Measurements from ENCODE around the gene CT55.
"Not testable (repeated sequence)": the region's sequence is repeated elsewhere in the genome, so short reads cannot be mapped to it uniquely, and the experiment has no call there.

CT55 gene

GRCh38 chrX:135169534-135169933 is 1.7 kb downstream of the CT55 start:
- H3K4me3 ChIP-seq (ENCODE audit: low read depth in 1 of 5, low read length in 5 of 5); H3K4me1 ChIP-seq (ENCODE audit: control insufficient read depth in 5 of 5, insufficient read depth in 5 of 5, low read length in 5 of 5); H3K27ac ChIP-seq (ENCODE audit: low read depth, low read length); H3K9ac ChIP-seq (ENCODE audit: low read length in 5 of 5); H3K9me3 ChIP-seq (ENCODE audit: control insufficient read depth in 5 of 5, low read length in 5 of 5); H3K27me3 ChIP-seq (ENCODE audit: control insufficient read depth in 5 of 5, insufficient read depth in 4 of 5, low read length in 5 of 5); H3K36me3 ChIP-seq (ENCODE audit: control insufficient read depth in 5 of 5, insufficient read depth in 5 of 5, low read length in 5 of 5): not testable (repeated sequence)

GRCh38 chrX:135168486-135168885 is 2.7 kb downstream of the CT55 start:
- H3K27ac ChIP-seq (ENCODE audit: low read depth, low read length), result no peak overlapping the region
- H3K4me3 ChIP-seq (ENCODE audit: low read depth in 1 of 5, low read length in 5 of 5), result no peak overlapping the region
- no peaks in the 10 kb centered on the region for H3K36me3 ChIP-seq (ENCODE audit: control insufficient read depth in 5 of 5, insufficient read depth in 5 of 5, low read length in 5 of 5)
- peaks cover 0 to 8% (median 0%) of the 10 kb centered on the region in 5 donors for H3K27me3 ChIP-seq (ENCODE audit: control insufficient read depth in 5 of 5, insufficient read depth in 4 of 5, low read length in 5 of 5)
- H3K4me1 ChIP-seq (ENCODE audit: control insufficient read depth in 5 of 5, insufficient read depth in 5 of 5, low read length in 5 of 5), result no peaks in the 10 kb centered on the region
- H3K9me3 ChIP-seq (ENCODE audit: control insufficient read depth in 5 of 5, low read length in 5 of 5), result peaks cover 0 to 6% (median 0%) of the 10 kb centered on the region in 5 donors
- H3K9ac ChIP-seq (ENCODE audit: low read length in 5 of 5), result no peak overlapping the region

- not testable (repeated sequence) for H3K36me3 ChIP-seq (ENCODE audit: control insufficient read depth in 5 of 5, insufficient read depth in 5 of 5, low read length in 5 of 5); H3K27ac ChIP-seq (ENCODE audit: low read depth, low read length); H3K27me3 ChIP-seq (ENCODE audit: control insufficient read depth in 5 of 5, insufficient read depth in 4 of 5, low read length in 5 of 5)
Measured at GRCh38 chrX:135154688-135155087, 16.5 kb downstream of the CT55 start.

GRCh38 chrX:135126145-135126544 is 45.1 kb downstream of the CT55 start:
- not testable (repeated sequence) for H3K4me1 ChIP-seq (ENCODE audit: control insufficient read depth in 5 of 5, insufficient read depth in 5 of 5, low read length in 5 of 5); H3K36me3 ChIP-seq (ENCODE audit: control insufficient read depth in 5 of 5, insufficient read depth in 5 of 5, low read length in 5 of 5); H3K9ac ChIP-seq (ENCODE audit: low read length in 5 of 5); H3K27ac ChIP-seq (ENCODE audit: low read depth, low read length); H3K9me3 ChIP-seq (ENCODE audit: control insufficient read depth in 5 of 5, low read length in 5 of 5); H3K27me3 ChIP-seq (ENCODE audit: control insufficient read depth in 5 of 5, insufficient read depth in 4 of 5, low read length in 5 of 5); H3K4me3 ChIP-seq (ENCODE audit: low read depth in 1 of 5, low read length in 5 of 5)

More at GRCh38 chrX:135154688-135155087, 16.5 kb downstream of the CT55 start:
- H3K9me3 ChIP-seq (ENCODE audit: control insufficient read depth in 5 of 5, low read length in 5 of 5); H3K4me3 ChIP-seq (ENCODE audit: low read depth in 1 of 5, low read length in 5 of 5); H3K4me1 ChIP-seq (ENCODE audit: control insufficient read depth in 5 of 5, insufficient read depth in 5 of 5, low read length in 5 of 5); H3K9ac ChIP-seq (ENCODE audit: low read length in 5 of 5): not testable (repeated sequence)

- not testable (repeated sequence) for H3K4me1 ChIP-seq (ENCODE audit: control insufficient read depth in 5 of 5, insufficient read depth in 5 of 5, low read length in 5 of 5); H3K27ac ChIP-seq (ENCODE audit: low read depth, low read length); H3K4me3 ChIP-seq (ENCODE audit: low read depth in 1 of 5, low read length in 5 of 5); H3K9ac ChIP-seq (ENCODE audit: low read length in 5 of 5); H3K27me3 ChIP-seq (ENCODE audit: control insufficient read depth in 5 of 5, insufficient read depth in 4 of 5, low read length in 5 of 5); H3K36me3 ChIP-seq (ENCODE audit: control insufficient read depth in 5 of 5, insufficient read depth in 5 of 5, low read length in 5 of 5); H3K9me3 ChIP-seq (ENCODE audit: control insufficient read depth in 5 of 5, low read length in 5 of 5)
Measured at GRCh38 chrX:135120056-135120576, 51.1 kb downstream of the CT55 start, which contains the start of gene ETDB. Gene ETDB (minus strand): TSS chrX:135120526. CDS start chrX:135119261, 1,265 bp downstream.

GRCh38 chrX:135116064-135116463 is 55.1 kb downstream of the CT55 start:
- H3K27ac ChIP-seq (ENCODE audit: low read depth, low read length); H3K36me3 ChIP-seq (ENCODE audit: control insufficient read depth in 5 of 5, insufficient read depth in 5 of 5, low read length in 5 of 5); H3K4me3 ChIP-seq (ENCODE audit: low read depth in 1 of 5, low read length in 5 of 5); H3K9ac ChIP-seq (ENCODE audit: low read length in 5 of 5); H3K9me3 ChIP-seq (ENCODE audit: control insufficient read depth in 5 of 5, low read length in 5 of 5); H3K4me1 ChIP-seq (ENCODE audit: control insufficient read depth in 5 of 5, insufficient read depth in 5 of 5, low read length in 5 of 5): not testable (repeated sequence)
- peaks cover 0 to 13% (median 9%) of the 10 kb centered on the region in 5 donors for H3K27me3 ChIP-seq (ENCODE audit: control insufficient read depth in 5 of 5, insufficient read depth in 4 of 5, low read length in 5 of 5)

- no peaks in the 10 kb centered on the region for H3K4me1 ChIP-seq (ENCODE audit: control insufficient read depth in 5 of 5, insufficient read depth in 5 of 5, low read length in 5 of 5)
- H3K27me3 ChIP-seq (ENCODE audit: control insufficient read depth in 5 of 5, insufficient read depth in 4 of 5, low read length in 5 of 5), result peaks cover 3 to 13% (median 9%) of the 10 kb centered on the region in 5 donors
- no peaks in the 10 kb centered on the region for H3K36me3 ChIP-seq (ENCODE audit: control insufficient read depth in 5 of 5, insufficient read depth in 5 of 5, low read length in 5 of 5)
- no peaks in the 10 kb centered on the region for H3K9me3 ChIP-seq (ENCODE audit: control insufficient read depth in 5 of 5, low read length in 5 of 5)
- H3K4me3 ChIP-seq (ENCODE audit: low read depth in 1 of 5, low read length in 5 of 5), result no peak overlapping the region
- H3K27ac ChIP-seq (ENCODE audit: low read depth, low read length), result no peak overlapping the region
- H3K9ac ChIP-seq (ENCODE audit: low read length in 5 of 5), result no peak overlapping the region
Measured at GRCh38 chrX:135114392-135114791, 56.8 kb downstream of the CT55 start.

- peaks cover 0 to 3% (median 0%) of the 10 kb centered on the region in 5 donors for H3K9me3 ChIP-seq (ENCODE audit: control insufficient read depth in 5 of 5, low read length in 5 of 5)
- H3K36me3 ChIP-seq (ENCODE audit: control insufficient read depth in 5 of 5, insufficient read depth in 5 of 5, low read length in 5 of 5), result no peaks in the 10 kb centered on the region
- H3K9ac ChIP-seq (ENCODE audit: low read length in 5 of 5), result no peak overlapping the region
- H3K4me3 ChIP-seq (ENCODE audit: low read depth in 1 of 5, low read length in 5 of 5), result no peak overlapping the region
- H3K4me1 ChIP-seq (ENCODE audit: control insufficient read depth in 5 of 5, insufficient read depth in 5 of 5, low read length in 5 of 5), result no peaks in the 10 kb centered on the region
- H3K27ac ChIP-seq (ENCODE audit: low read depth, low read length), result no peak overlapping the region
- peaks cover 3 to 13% (median 9%) of the 10 kb centered on the region in 5 donors for H3K27me3 ChIP-seq (ENCODE audit: control insufficient read depth in 5 of 5, insufficient read depth in 4 of 5, low read length in 5 of 5)
Measured at GRCh38 chrX:135112743-135113142, 58.5 kb downstream of the CT55 start.

- H3K9me3 ChIP-seq (ENCODE audit: control insufficient read depth in 5 of 5, low read length in 5 of 5), result peaks cover 0 to 3% (median 0%) of the 10 kb centered on the region in 5 donors
- no peaks in the 10 kb centered on the region for H3K4me1 ChIP-seq (ENCODE audit: control insufficient read depth in 5 of 5, insufficient read depth in 5 of 5, low read length in 5 of 5)
- no peaks in the 10 kb centered on the region for H3K36me3 ChIP-seq (ENCODE audit: control insufficient read depth in 5 of 5, insufficient read depth in 5 of 5, low read length in 5 of 5)
- H3K4me3 ChIP-seq (ENCODE audit: low read depth in 1 of 5, low read length in 5 of 5), result no peak overlapping the region
- no peak overlapping the region for H3K9ac ChIP-seq (ENCODE audit: low read length in 5 of 5)
- peaks cover 3 to 13% (median 9%) of the 10 kb centered on the region in 5 donors for H3K27me3 ChIP-seq (ENCODE audit: control insufficient read depth in 5 of 5, insufficient read depth in 4 of 5, low read length in 5 of 5)
- no peak overlapping the region for H3K27ac ChIP-seq (ENCODE audit: low read depth, low read length)
Measured at GRCh38 chrX:135112096-135112729, 59.0 kb downstream of the CT55 start.

- no peaks in the 10 kb centered on the region for H3K36me3 ChIP-seq (ENCODE audit: control insufficient read depth in 5 of 5, insufficient read depth in 5 of 5, low read length in 5 of 5)
- no peak overlapping the region for H3K9ac ChIP-seq (ENCODE audit: low read length in 5 of 5)
- peaks cover 0 to 7% (median 0%) of the 10 kb centered on the region in 5 donors for H3K9me3 ChIP-seq (ENCODE audit: control insufficient read depth in 5 of 5, low read length in 5 of 5)
- H3K4me1 ChIP-seq (ENCODE audit: control insufficient read depth in 5 of 5, insufficient read depth in 5 of 5, low read length in 5 of 5), result no peaks in the 10 kb centered on the region
- no peak overlapping the region for H3K4me3 ChIP-seq (ENCODE audit: low read depth in 1 of 5, low read length in 5 of 5)
- H3K27me3 ChIP-seq (ENCODE audit: control insufficient read depth in 5 of 5, insufficient read depth in 4 of 5, low read length in 5 of 5), result peaks cover 3 to 17% (median 9%) of the 10 kb centered on the region in 5 donors
- no peak overlapping the region for H3K27ac ChIP-seq (ENCODE audit: low read depth, low read length)
Measured at GRCh38 chrX:135109554-135109953, 61.6 kb downstream of the CT55 start.
